Stimulated activated CD4-positive, alpha-beta T cell treated with anti-CD3 and anti-CD28 coated beads, TNF-alpha, amount 100 ng/mL, for 48 hours (primary cell): ENCODE data around the gene CBX4.

Source experiments
- DNase-seq, 3 donors: peaks; one replicate each; pipeline ENCODE4 v3.0.0-alpha.2; 2020; ENCODE audit warnings: low read depth in 3 of 3

CBX4 gene

DNA sequence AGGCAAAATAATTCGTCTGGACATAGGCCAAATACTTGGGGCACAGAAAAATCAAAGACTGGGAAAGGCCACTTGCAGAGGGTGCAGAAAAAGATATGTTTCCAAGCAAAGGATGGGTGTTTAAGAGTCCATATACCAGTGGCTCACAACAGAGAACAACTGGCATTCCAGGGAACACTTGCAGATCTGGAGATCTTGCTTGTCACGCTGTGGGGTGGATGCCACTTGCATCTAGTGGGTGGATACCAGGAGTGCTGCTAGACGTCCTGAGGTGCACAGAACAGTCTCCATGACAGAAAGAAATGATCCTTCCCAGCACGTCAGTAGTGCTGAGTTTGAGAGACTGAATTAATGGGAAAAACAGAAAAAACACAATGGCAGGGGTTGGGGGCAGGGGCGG lies 50.8 kb downstream of the CBX4 start:
- DNase-seq = no peak

DNA sequence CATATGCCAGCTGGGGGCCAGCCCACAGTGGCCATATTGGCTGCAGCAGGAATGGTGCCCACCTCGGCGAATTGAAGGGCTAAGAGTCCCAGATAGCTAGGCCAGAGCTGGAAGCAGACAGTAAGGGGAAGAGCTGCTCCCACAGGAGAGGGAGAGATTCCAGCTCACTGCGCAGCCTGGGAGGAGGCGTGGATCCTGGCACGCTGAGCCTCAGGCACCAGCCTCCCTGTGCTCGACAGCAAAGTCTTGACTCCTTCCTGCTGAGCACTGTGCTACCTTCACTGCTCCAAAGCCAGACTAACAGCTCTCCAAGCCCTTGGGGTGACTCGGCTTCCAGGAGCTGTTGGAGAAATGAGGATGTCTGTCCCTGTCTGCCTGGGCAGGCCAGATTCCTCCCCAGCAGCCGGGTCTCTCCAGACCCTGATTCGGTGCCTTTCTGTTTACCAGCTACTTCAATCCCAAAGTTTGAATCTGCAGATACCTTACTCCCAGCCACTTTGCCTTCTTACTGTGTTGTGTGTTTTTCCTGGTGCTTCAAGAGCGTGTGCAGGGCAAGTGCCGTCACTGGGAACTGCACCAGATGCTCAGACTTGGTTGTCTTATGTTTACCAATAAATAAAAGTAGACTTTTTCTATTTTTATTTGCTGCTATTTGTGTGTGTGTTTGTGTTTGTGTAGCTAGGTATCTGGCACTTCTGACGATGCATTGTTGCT lies 52.2 kb downstream of the CBX4 start:
- no peak for DNase-seq

DNA sequence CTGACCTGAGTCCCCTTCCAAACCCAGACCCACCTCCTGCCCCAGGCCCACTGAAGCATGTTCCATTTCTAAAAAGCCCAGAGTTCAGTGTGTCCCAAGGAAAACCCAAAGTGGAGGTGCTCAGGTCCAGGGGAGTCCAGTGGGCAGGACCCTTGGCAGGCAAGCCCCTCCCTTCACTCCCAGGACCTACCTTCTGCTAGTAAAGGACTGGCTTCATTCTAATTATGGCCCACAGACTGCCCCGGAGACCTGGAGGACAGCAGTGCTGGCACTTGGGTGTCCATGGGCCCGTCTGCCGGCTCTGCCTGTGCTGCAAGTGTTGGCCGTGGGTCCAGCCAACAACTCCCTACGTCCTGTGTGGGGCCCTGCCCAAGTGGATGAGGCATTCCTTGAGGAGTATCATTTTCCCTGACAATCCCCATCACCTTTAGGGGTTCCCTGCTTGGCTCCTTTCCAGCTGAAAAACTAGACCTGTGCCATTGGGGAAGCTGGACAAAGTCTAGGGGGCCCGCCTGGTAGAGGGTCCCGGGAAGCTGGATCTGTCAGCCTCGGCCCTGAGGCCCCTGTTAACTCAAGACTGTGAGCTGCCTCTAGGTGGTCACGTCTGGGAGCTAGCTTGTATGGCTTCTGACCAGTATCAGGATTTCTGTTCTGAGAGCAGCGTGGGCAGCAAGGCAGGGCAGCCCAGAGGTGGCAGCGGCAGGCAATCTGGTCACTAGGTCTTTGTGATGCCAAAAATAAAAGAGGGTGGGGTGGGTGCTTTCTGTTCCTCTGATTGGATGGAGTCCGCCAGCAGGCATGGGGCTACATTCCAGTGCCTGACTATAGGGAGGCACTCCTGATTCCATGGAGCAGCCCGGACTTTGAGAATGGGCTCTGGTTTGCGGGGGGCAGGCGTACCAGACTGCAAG lies 53.1 kb downstream of the CBX4 start:
- no peak for DNase-seq

DNA sequence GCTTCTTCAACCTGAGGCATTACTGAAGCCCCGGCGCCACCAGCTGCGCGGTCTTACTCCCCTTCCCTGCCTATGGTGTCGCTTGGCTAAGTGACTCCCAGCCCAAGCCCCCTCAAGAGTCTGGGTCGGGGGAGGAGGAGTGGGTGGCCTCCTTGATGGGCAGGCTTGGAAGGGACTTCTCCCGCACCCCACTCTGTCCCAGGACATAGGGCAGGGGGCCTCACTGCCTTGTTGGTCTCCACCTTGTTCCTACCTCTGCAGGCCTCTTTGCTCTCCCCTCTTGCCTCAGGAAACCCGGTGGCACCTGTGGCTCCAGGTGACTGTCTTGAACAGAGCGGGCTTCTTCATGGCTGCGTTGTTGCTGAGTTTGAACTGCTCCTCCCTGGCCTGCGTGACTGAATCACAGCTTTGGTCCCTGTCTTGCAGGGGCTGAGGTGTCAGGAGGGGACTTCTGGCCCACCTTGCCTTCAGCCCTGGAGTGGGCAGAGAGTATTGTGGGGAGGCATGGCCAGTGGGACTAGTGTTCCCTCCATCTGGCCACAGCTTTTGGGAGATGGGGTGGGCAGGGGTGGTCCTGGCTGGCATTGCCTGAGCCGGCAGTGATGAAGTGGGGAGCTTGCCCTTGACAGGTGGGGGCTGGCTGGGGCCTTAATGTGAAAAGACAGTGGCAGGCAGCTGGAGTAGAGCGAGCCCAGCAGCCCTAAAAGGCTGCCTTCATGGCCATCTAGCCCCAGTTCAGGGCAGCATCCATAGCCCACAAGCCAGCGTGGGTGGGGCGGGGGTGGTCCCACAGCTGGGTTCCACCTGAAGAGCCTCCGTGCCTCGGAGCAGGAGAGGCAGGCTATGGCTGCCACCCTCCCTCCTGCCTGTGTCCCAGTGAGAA lies 54.0 kb downstream of the CBX4 start:
- DNase-seq = no peak

DNA sequence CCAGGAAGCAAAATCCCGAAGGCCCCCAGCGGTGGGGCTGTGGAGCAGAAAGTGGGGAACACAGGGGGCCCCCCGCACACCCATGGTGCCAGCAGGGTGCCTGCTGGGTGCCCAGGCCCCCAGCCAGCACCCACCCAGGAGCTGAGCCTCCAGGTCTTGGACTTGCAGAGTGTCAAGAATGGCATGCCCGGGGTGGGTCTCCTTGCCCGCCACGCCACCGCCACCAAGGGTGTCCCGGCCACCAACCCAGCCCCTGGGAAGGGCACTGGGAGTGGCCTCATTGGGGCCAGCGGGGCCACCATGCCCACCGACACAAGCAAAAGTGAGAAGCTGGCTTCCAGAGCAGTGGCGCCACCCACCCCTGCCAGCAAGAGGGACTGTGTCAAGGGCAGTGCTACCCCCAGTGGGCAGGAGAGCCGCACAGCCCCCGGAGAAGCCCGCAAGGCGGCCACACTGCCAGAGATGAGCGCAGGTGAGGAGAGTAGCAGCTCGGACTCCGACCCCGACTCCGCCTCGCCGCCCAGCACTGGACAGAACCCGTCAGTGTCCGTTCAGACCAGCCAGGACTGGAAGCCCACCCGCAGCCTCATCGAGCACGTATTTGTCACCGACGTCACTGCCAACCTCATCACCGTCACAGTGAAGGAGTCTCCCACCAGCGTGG lies 54.8 kb downstream of the CBX4 start:
- DNase-seq = no peak

DNA sequence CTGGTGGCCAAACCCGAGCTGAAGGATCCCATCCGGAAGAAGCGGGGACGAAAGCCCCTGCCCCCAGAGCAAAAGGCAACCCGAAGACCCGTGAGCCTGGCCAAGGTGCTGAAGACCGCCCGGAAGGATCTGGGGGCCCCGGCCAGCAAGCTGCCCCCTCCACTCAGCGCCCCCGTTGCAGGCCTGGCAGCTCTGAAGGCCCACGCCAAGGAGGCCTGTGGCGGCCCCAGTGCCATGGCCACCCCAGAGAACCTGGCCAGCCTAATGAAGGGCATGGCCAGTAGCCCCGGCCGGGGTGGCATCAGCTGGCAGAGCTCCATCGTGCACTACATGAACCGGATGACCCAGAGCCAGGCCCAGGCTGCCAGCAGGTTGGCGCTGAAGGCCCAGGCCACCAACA lies 55.3 kb downstream of the CBX4 start:
- no peak for DNase-seq
